BJ (cell line): ENCODE results near the gene IGDCC3. TPM values are rescaled to one million over a fixed set of nuclear protein-coding genes. Genes with fewer than 3 reads are reported as not detected.
A peak's percentile ranks its signal among the peaks of the same experiment; 100 is the strongest.

ENCODE experiments used
- CTCF ChIA-PET: fragments of 350-600 bp; formaldehyde crosslinking; extraction: SDS; loops from one replicate; lab custom pipeline; 2021; ENCODE audit warnings: antibody characterized with exemption, inconsistent platforms; lab: Yijun Ruan, JAX
- POLR2A ChIA-PET: fragments of 300-600 bp; sonication (Branson Sonifier 250); formaldehyde crosslinking; extraction: SDS; loops from one replicate; lab custom pipeline; 2021; ENCODE audit warnings: antibody characterized with exemption; lab: Charles Lee
- DNase-seq: peaks from one replicate; pipeline ENCODE4 v3.0.0-alpha.2; 2011; ENCODE audit warnings: low read depth
- H3K27me3 ChIP-seq: 2 replicates; pipeline ENCODE4 v1.6.0; 2011; ENCODE audit warnings: low read length; ENCODE audit not compliant: control insufficient read depth, insufficient read depth
- H3K36me3 ChIP-seq: 2 replicates; pipeline ENCODE4 v1.5.1; 2011; ENCODE audit warnings: low read length; ENCODE audit not compliant: control insufficient read depth, insufficient read depth
- H3K4me3 ChIP-seq: 2 replicates; pipeline ENCODE4 v1.5.1; 2011; ENCODE audit warnings: low read depth, mild to moderate bottlenecking, control low read depth, low read length
- CTCF ChIP-seq: IDR thresholded peaks from 2 replicates; pipeline ENCODE4 v1.5.1; 2011; ENCODE audit warnings: low read depth, mild to moderate bottlenecking, control low read depth, inconsistent platforms, low read length, moderate library complexity; ENCODE audit not compliant: insufficient read depth
- polyA plus RNA-seq: library from polyadenylated mRNA; depleted of rRNA; stranded (reverse); fragments of >200 nt; gene quantifications from 2 replicates; pipeline ENCODE4 v1.2.3, GENCODE V29; 2011

Gene IGDCC3
- polyA plus RNA-seq, 1 experiment, result not detected

GRCh38 chr15:65412556-65412955, 34.8 kb upstream of the IGDCC3 start:
- no peak for TF ChIP-seq CTCF

GRCh38 chr15:65411465-65412071, 33.8 kb upstream of the IGDCC3 start:
- CTCF ChIA-PET, result interaction anchor here (1.2 to 3.4 kb wide), 3 partner anchors 10 to 26 kb away, joined by 3 to 26 read pairs (median 4); no protein-coding TSS in a partner anchor
- no peak overlapping the region for H3K4me3 ChIP-seq
- DNase-seq, result no peak
- TF ChIP-seq CTCF, result no peak
- peaks cover 12% of the 10 kb centered on the region for H3K27me3 ChIP-seq
- POLR2A ChIA-PET, result no interaction called here
- no peaks in the 10 kb centered on the region for H3K36me3 ChIP-seq

More at GRCh38 chr15:65412556-65412955, 34.8 kb upstream of the IGDCC3 start:
- no peak for DNase-seq
- Histone ChIP-seq H3K4me3 (no peak overlapping the region), H3K27me3 (peaks cover 12% of the 10 kb centered on the region), H3K36me3 (no peaks in the 10 kb centered on the region)
- POLR2A ChIA-PET, result no interaction called here
- CTCF ChIA-PET, result interaction anchor here (1.0 to 3.9 kb wide), 3 partner anchors 9 to 27 kb away, joined by 3 to 25 read pairs (median 4); no protein-coding TSS in a partner anchor

GRCh38 chr15:65410972-65411371, 33.2 kb upstream of the IGDCC3 start:
- Histone ChIP-seq H3K27me3 (peaks cover 12% of the 10 kb centered on the region), H3K4me3 (no peak overlapping the region), H3K36me3 (no peaks in the 10 kb centered on the region)
- TF ChIP-seq CTCF, result no peak
- POLR2A ChIA-PET, result no interaction called here
- DNase-seq, result no peak
- CTCF ChIA-PET, result interaction anchor here (1.2 to 3.4 kb wide), 2 partner anchors 10 to 25 kb away, joined by 3 to 26 read pairs; no protein-coding TSS in a partner anchor

GRCh38 chr15:65410036-65410435, 32.2 kb upstream of the IGDCC3 start:
- ChIA-PET CTCF (interaction anchor here (0.7 to 3.4 kb wide), 2 partner anchors 8 to 9 kb away, joined by 3 to 26 read pairs; no protein-coding TSS in a partner anchor), POLR2A (interaction anchor here (0.6 kb wide), 1 partner anchor 42 kb away, joined by 7 read pairs; no protein-coding TSS in a partner anchor)
- H3K27me3 ChIP-seq, result peaks cover 9% of the 10 kb centered on the region
- no peak overlapping the region for H3K4me3 ChIP-seq
- TF ChIP-seq CTCF, result no peak
- no peaks in the 10 kb centered on the region for H3K36me3 ChIP-seq
- DNase-seq, result no peak

- Histone ChIP-seq H3K36me3 (no peaks in the 10 kb centered on the region), H3K27me3 (peaks cover 7% of the 10 kb centered on the region), H3K4me3 (no peak overlapping the region)
- DNase-seq, result peak; percentile 89
- POLR2A ChIA-PET, result interaction anchor here (0.5 to 0.6 kb wide), 2 partner anchors 41 to 103 kb away, joined by 3 to 7 read pairs; no protein-coding TSS in a partner anchor
- CTCF ChIA-PET, result interaction anchor here (0.7 to 3.4 kb wide), 3 partner anchors 9 to 44 kb away, joined by 3 to 26 read pairs (median 3); no protein-coding TSS in a partner anchor
- TF ChIP-seq CTCF, result 0 out of 2 replicates have a peak, but pooled peaks have one; percentile 15
Measured at GRCh38 chr15:65409036-65409631, 31.3 kb upstream of the IGDCC3 start.
